Stomach (tissue), 9 donors: Measurements from ENCODE around the gene CBX1. TPM values are rescaled to one million over a fixed set of nuclear protein-coding genes. Genes with fewer than 3 reads are reported as not detected.

Experiments used
- DNase-seq, 2 donors: peaks; one replicate each; pipeline versions ENCODE4 v3.0.0 to v3.0.0-alpha.2; 2013 to 2019
- H3K27ac ChIP-seq, 5 donors: fragments of 200-600 bp in 4 of 5; sonication (generic) in 4 of 5; one replicate each; pipeline ENCODE4 v1.5.1; 2013 to 2019; ENCODE audit warnings: mild to moderate bottlenecking in 1 of 5, moderate library complexity in 1 of 5
- H3K27me3 ChIP-seq, 3 donors: fragments of 200-600 bp; sonication (generic); one replicate each; pipeline ENCODE4 v1.5.1; 2017 to 2019; ENCODE audit warnings: mixed run types in 1 of 3
- H3K36me3 ChIP-seq, 4 donors: fragments of 200-600 bp; sonication (generic); 1 replicate in 3 of 4; 2 replicates in 1 of 4; pipeline ENCODE4 v1.5.1; 2016 to 2019
- H3K4me1 ChIP-seq, 4 donors: fragments of 200-600 bp; sonication (generic); one replicate each; pipeline ENCODE4 v1.5.1; 2016 to 2019
- H3K4me3 ChIP-seq, 4 donors: fragments of 200-600 bp; sonication (generic) in 3 of 4; one replicate each; pipeline ENCODE4 v1.5.1; 2016 to 2019; ENCODE audit warnings: mild to moderate bottlenecking in 1 of 4
- H3K9me3 ChIP-seq, 4 donors: fragments of 200-600 bp; sonication (generic); one replicate each; pipeline ENCODE4 v1.5.1; 2016 to 2019
- EP300 ChIP-seq: sonication (generic); formaldehyde crosslinking; IDR thresholded peaks from one replicate; pipeline ENCODE4 v1.6.1; 2017; ENCODE audit warnings: antibody characterized with exemption
- POLR2A ChIP-seq, 4 donors: fragments of 450-650 bp; IDR thresholded peaks; one replicate each; pipeline ENCODE4 v1.6.1; 2016; ENCODE audit warnings: antibody characterized with exemption in 4 of 4, control low read depth in 2 of 4, mild to moderate bottlenecking in 1 of 4, moderate library complexity in 1 of 4
- POLR2AphosphoS5 ChIP-seq, 3 donors: sonication (generic); formaldehyde crosslinking; IDR thresholded peaks; one replicate each; pipeline ENCODE4 v1.6.1; 2016; ENCODE audit warnings: antibody characterized with exemption in 3 of 3
- WGBS, 5 donors: extraction: QIAGEN DNeasy Blood & Tissue Kit in 3 of 5; methylation state at CpG; one replicate each; pipeline versions ENCODE4 v1.1.5 to v1.1.7; 2013 to 2018; 5-methylcytosine and 5-hydroxymethylcytosine counted together
- intact Hi-C: fragments of 100-400 bp; cut with DNase I; formaldehyde crosslinking; loops from one replicate; pipeline ENCODE4 v1.15.1; 2023; ENCODE audit warnings: low total_unique reads
- polyA plus RNA-seq, 3 donors: library from polyadenylated mRNA; stranded (reverse); fragments of 200-250 nt; gene quantifications; one replicate each; pipeline ENCODE4 v1.2.3, GENCODE V29; 2013
- total RNA-seq, 5 donors: library from RNA; depleted of rRNA; stranded (reverse); fragments of >200 nt; gene quantifications; one replicate each; pipeline versions ENCODE4 v1.1.0 to v1.2.3, GENCODE V29; 2014 to 2016
- TF ChIP-seq, protein P1 (sequence below), 7 experiments: fragments of 450-650 bp in 4 of 7; fragments of 200-600 bp in 3 of 7; sonication (generic) in 3 of 7; IDR thresholded peaks; one replicate each; pipeline ENCODE4 v1.5.1; 2016 to 2019; ENCODE audit warnings: antibody characterized with exemption in 7 of 7, control low read depth in 2 of 7, mild to moderate bottlenecking in 1 of 7
- donor health status: healthy with polysubstance abuse.
- donor health status: Bipolar disorder and iron deficiency.
- donor health status: healthy.

Gene CBX1
- total and polyA plus RNA-seq, 8 donors: 12.8 to 65.6 (median 27.2) TPM

DNA sequence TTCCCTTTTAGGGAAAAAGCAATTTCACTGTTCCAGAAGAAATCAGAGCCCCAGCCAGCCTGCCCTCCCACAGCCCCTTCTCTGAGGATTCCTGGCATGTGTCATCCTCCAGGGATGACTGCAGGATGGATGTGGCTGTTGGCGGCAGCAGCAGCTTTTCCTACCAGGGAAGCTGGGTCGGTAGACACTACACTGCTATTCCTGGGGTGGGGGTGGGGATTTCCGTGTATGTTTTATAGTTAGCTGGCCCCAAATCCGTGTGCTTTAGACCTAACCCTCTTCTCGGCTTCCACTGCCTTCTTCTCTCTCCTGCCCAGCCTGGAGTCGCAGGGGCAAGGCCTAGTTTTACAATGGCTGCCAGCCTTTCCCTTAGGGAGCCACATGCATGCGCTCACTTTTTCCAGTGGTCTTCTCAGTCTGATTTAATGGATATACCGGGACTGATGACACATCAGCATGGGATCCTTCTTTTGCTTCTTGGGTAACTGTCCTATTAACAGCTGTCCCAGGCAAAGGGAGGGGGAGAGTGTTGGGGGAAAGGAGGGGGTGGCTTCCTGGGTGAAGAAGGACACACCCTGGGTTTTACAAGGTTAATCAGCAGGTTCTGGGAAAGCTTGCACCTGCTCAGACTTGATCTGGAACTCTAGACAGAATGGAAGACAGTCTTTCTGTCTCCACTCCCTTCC is 55.8 kb downstream of the CBX1 start:
- no peak for DNase-seq
- WGBS, 5 donors: 65 to 81% (median 75%) methylated on average over 8 of the region's 8 CpGs
- no peak for TF ChIP-seq POLR2AphosphoS5 (IDR thresholded peaks at IDR 0.05)
- TF ChIP-seq EP300: no peak
- no peak for TF ChIP-seq POLR2A (IDR thresholded peaks at IDR 0.05)
- TF ChIP-seq, protein P1, sequence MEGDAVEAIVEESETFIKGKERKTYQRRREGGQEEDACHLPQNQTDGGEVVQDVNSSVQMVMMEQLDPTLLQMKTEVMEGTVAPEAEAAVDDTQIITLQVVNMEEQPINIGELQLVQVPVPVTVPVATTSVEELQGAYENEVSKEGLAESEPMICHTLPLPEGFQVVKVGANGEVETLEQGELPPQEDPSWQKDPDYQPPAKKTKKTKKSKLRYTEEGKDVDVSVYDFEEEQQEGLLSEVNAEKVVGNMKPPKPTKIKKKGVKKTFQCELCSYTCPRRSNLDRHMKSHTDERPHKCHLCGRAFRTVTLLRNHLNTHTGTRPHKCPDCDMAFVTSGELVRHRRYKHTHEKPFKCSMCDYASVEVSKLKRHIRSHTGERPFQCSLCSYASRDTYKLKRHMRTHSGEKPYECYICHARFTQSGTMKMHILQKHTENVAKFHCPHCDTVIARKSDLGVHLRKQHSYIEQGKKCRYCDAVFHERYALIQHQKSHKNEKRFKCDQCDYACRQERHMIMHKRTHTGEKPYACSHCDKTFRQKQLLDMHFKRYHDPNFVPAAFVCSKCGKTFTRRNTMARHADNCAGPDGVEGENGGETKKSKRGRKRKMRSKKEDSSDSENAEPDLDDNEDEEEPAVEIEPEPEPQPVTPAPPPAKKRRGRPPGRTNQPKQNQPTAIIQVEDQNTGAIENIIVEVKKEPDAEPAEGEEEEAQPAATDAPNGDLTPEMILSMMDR (IDR thresholded peaks at IDR 0.05): no peak
- no peaks in the 10 kb centered on the region for H3K27me3 ChIP-seq
- H3K4me3 ChIP-seq: no peak overlapping the region
- peaks cover 25 to 35% (median 31%) of the 10 kb centered on the region in 4 donors for H3K4me1 ChIP-seq
- intact Hi-C loops: no loop called here
- H3K27ac ChIP-seq: no peak overlapping the region
- no peaks in the 10 kb centered on the region for H3K36me3 ChIP-seq
- H3K9me3 ChIP-seq: no peaks in the 10 kb centered on the region

DNA sequence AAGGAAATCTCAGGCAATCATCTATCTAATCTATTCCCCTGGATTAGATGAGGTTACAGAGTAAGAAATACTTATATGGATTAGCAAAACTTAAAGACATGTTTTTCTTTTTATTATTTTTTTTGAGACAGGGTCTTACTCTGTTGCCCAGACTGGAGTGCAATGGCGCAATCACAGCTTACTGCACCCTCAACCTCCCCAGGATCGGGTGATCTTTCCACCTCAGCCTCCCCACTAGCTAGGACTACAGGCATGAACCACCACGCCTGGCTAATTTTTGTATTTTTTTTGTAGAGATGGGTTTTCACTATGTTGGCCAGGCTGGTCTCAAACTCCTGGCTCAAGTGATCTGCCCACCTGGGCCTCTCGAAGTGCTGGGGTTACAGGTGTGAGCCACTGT is 56.4 kb downstream of the CBX1 start:
- H3K27me3 ChIP-seq: no peaks in the 10 kb centered on the region
- intact Hi-C loops: no loop called here
- no peaks in the 10 kb centered on the region for H3K9me3 ChIP-seq
- 86 to 90% (median 88%) methylated on average over 4 of the region's 4 CpGs for WGBS, 5 donors
- H3K4me1 ChIP-seq: peaks cover 19 to 29% (median 25%) of the 10 kb centered on the region in 4 donors
- no peak overlapping the region for H3K27ac ChIP-seq
- H3K4me3 ChIP-seq: no peak overlapping the region
- DNase-seq: no peak
- TF ChIP-seq, protein P1 (IDR thresholded peaks at IDR 0.05): no peak
- H3K36me3 ChIP-seq: no peaks in the 10 kb centered on the region

DNA sequence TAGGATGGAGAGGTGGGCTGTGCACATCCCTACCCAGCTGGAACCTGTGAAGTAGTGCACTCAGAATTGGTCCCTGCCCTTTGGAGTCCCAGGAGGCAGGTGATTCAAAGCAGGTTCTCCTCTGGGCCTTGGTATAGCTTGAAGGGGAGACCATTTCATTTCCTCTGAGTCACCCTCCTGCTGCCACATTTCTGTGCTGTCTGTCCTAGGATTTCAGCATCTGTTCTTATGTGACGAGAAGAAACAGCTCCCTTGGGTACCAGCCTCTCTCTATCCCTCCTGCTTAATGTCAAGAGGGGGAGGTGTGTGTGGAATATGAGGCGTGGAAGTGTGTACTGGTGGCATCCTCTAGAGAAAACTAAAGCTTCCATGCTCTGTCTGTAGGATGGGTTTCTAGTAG is 58.1 kb downstream of the CBX1 start:
- H3K27me3 ChIP-seq: peaks cover 0 to 9% (median under 1%) of the 10 kb centered on the region in 3 donors
- H3K4me1 ChIP-seq: peaks cover 10 to 22% (median 16%) of the 10 kb centered on the region in 4 donors
- H3K36me3 ChIP-seq: no peaks in the 10 kb centered on the region
- no peak overlapping the region for H3K27ac ChIP-seq
- TF ChIP-seq POLR2AphosphoS5 (IDR thresholded peaks at IDR 0.05): no peak
- TF ChIP-seq POLR2A (IDR thresholded peaks at IDR 0.05): no peak
- TF ChIP-seq EP300: no peak
- TF ChIP-seq, protein P1 (IDR thresholded peaks at IDR 0.05): no peak
- H3K4me3 ChIP-seq: no peak overlapping the region
- no peak for DNase-seq
- intact Hi-C loops: no loop called here
- no peaks in the 10 kb centered on the region for H3K9me3 ChIP-seq
- WGBS, 5 donors: 75 to 90% (median 75%) methylated on average over 2 of the region's 2 CpGs

DNA sequence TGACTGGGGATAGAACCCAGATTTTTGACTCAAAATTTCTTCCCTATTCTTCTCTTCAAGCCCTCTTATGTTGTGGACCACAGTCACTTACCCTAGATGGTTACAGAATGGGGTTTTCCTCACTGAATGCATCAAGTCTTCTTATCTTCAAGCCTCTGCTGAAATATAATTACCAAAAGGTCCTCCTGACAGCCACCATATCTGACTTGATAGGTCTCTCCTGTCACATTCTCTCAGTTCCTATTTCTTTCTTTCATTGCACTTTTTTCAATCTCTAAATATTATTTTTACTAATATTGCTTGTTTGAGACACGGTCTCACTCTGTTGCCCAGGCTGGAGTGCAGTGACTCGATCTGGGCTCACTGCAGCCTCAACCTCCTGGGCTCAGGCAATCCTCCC is 62.6 kb downstream of the CBX1 start:
- H3K4me3 ChIP-seq: no peak overlapping the region
- TF ChIP-seq, protein P1 (IDR thresholded peaks at IDR 0.05): no peak
- TF ChIP-seq POLR2A (IDR thresholded peaks at IDR 0.05) (no peak), EP300 (no peak), POLR2AphosphoS5 (IDR thresholded peaks at IDR 0.05) (no peak)
- intact Hi-C loops: no loop called here
- H3K4me1 ChIP-seq: peaks cover 10 to 18% (median 14%) of the 10 kb centered on the region in 4 donors
- peaks cover 0 to 1% (median 0%) of the 10 kb centered on the region in 4 donors for H3K36me3 ChIP-seq
- WGBS, 5 donors: 83 to 96% (median 86%) methylated on average over 2 of the region's 2 CpGs
- no peak for DNase-seq
- H3K9me3 ChIP-seq: no peaks in the 10 kb centered on the region
- H3K27ac ChIP-seq: no peak overlapping the region
- peaks cover 0 to 27% (median 4%) of the 10 kb centered on the region in 3 donors for H3K27me3 ChIP-seq
